ENCODE results near the gene TPP1.

DNA sequence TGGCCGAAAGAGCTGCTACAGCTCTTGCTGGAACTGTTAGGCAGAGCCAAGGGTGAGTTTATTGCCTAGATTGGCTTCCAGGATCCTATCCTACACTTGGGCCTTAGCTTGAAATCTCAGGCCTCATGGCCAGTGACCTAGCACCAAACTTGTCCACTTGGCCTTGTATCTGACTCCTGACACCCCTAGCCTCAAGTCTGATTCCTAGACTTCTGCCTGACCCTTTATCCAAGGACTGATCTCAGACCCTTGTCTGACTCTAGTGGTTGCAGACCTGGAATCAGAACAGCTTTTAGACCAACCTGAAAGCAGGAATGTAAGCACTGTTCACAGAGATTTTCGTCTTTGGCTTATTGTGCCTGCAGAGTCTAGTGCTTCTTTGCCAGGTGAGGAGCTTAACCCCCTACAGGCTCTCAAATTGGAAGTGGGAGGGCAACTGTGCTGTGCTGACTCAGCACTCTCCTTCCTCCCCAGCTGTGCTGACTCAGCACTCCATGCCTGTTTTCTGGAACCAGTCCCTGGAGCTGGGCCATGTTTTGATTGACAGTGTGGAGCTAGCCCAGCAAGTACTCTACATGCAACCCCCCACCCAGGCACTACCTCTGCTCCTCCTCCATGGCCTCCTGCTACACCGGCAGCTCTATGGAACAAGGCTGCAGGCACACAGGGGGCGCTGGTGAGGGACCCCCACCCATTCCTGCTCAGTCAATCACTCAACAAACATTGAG is 50.9 kb downstream of the TPP1 start:
- TF ChIP-seq, protein P1, sequence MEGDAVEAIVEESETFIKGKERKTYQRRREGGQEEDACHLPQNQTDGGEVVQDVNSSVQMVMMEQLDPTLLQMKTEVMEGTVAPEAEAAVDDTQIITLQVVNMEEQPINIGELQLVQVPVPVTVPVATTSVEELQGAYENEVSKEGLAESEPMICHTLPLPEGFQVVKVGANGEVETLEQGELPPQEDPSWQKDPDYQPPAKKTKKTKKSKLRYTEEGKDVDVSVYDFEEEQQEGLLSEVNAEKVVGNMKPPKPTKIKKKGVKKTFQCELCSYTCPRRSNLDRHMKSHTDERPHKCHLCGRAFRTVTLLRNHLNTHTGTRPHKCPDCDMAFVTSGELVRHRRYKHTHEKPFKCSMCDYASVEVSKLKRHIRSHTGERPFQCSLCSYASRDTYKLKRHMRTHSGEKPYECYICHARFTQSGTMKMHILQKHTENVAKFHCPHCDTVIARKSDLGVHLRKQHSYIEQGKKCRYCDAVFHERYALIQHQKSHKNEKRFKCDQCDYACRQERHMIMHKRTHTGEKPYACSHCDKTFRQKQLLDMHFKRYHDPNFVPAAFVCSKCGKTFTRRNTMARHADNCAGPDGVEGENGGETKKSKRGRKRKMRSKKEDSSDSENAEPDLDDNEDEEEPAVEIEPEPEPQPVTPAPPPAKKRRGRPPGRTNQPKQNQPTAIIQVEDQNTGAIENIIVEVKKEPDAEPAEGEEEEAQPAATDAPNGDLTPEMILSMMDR (conservative IDR thresholded peaks at IDR 0.05; ENCODE audit: low read depth, low read length), result peak; percentile 33; the same call in 1 of the 2 replicates
- no peak for TF ChIP-seq EZH2 (IDR thresholded peaks at IDR 0.05; ENCODE audit: low read length, unreplicated experiment)
- TF ChIP-seq EZH2phosphoT487 (IDR thresholded peaks at IDR 0.05; ENCODE audit: borderline replicate concordance, low read length), result no peak

Data from PC-3 (cell line).